Activated CD4-positive, alpha-beta T cell treated with anti-CD3 and anti-CD28 coated beads, Interleukin-2, amount 50 U/mL, for 16 hours (primary cell): ENCODE results near the gene DMD.
"Not testable (repeated sequence)": the region's sequence is repeated elsewhere in the genome, so short reads cannot be mapped to it uniquely, and the experiment has no call there.

Experiments used
- DNase-seq: peaks from one replicate; pipeline ENCODE4 v3.0.0-alpha.2; 2020

The DMD gene

DNA sequence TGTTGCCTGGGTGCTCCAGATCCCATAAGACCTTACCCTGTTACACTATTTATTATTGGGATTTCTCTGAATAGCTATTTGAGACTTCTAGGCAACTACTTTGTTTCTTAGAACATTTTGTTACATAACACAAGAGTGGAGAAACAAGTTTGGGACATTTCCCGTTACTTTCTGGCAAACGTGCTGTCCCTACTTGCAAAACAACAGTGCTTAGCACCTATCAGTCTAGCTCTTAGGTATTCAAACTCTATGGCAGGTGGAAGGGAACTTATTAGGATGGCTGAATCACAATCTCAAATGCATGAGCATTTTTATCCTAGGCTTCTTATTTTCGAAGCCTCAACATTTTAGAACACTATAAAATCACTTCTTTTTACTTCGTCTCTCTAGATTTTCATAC, 613.6 kb downstream of the DMD start:
- no peak for DNase-seq

DNA sequence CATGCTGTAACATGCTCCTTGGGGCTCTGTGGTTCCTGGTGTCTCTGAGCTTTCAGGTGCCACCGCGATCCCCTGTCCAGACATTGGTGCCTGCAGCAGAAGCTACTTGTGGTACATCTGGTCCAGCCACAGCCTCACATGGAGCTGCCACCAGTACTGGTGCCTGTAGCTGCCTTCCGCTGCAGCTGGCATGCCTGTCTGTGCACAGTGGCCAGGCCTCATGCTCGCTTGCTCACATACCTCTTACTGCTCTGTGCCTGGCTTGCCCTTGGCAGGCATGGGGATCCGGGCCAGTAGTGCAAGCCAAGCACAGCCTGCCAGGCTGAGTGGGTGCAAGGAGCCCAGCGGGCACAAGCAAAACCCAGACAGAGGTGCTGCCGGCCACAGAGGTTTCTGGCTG, 618.6 kb downstream of the DMD start:
- DNase-seq, result no peak

DNA sequence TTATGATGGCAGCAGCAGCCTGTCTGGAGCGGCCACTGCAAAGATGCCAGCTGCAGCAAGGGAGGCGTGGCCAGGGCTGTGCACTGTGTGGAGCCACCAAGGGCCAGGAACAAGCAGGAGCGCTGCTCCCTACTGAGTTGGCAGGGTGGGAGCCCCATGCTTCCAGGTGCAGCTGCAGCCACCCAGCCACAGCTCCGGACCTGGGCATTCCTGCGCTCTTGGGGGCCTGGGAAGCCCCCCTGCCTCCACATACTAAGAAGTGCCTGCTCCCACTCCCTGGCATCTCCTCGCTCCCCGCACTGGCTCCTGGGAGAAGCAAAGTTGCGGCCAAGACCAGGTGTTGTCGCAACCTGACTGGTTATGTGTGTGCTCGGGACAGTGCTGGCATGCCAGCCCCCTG, 619.8 kb downstream of the DMD start:
- DNase-seq, result no peak

DNA sequence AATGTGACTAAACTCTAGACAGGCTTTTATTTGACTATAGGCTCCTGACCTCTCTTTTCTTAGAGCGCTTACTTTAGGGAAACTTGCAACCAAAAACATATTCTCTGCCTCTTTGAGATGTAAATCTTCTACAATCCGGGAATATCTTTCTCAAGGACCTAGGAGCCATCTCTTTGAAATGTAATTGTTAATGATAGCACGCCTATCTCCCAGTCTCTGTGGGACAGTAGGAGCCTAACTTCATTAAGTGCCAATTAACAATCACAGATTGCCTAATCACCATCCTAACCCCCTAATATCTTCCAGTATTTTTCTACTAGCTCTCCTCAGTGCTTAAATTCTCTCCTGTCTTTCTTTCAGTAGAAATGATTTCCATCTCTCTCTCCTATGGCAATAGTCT, 628.6 kb downstream of the DMD start:
- no peak for DNase-seq

DNA sequence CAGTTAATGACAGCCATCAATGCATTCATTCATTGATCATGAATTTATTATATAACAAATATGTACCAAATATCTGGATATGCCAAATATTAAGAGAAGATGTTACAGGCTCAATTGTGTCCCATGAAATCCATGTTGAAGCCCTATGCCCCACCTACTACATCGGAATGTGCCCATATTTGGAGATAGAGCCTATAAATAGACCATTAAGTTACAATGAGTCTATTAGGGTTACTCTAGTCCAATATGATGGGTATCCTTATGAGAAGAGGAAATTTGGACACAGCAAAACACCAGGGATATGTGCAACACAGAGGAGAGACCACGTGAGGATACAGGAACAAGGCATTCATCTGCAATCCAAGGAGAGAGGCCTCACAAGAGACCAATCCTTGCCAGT, 634.5 kb downstream of the DMD start:
- DNase-seq, result no peak

- DNase-seq, result no peak
These were observed 638.7 kb downstream of the DMD start for GRCh38 chrX:32572644-32573043.

DNA sequence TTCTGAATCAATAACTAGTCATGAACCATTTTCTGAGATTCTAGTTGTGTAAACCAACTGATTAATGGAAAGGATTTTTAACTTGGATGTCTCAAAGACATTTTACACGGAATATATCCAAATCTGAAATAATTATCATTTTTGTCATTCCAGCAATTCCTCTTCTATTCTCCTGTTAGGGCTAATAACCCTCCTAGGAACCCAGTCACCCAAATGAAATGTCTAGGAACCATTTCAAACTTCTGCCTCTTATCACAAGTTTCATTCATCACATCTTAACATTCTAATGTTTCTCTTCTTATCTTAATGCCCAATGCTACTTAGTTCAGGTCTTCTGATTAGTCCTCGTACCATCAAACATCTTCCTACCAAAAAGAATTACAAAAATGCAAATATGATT, 639.8 kb downstream of the DMD start:
- no peak for DNase-seq

GRCh38 chrX:32562261-32562660, 649.1 kb downstream of the DMD start:
- DNase-seq, result no peak

DNA sequence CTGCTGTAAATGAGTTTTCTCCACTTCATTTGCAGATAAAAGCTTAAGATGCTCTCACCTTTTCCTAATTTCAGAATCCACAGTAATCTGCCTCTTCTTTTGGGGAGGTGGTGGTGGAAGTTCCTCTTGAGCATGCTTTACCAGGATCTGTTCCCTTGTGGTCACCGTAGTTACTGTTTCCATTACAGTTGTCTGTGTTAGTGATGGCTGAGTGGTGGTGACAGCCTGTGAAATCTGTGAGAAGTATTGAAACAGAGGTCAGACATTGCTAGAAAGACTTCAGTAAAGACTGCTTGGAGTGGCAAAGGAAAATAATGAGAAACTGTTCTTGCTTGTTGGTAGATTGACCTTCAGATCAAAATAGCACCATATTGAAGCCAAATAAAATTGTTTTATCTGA, 666.2 kb downstream of the DMD start:
- no peak for DNase-seq

- DNase-seq, result no peak
These were observed 672.8 kb downstream of the DMD start for GRCh38 chrX:32538554-32538953.

DNA sequence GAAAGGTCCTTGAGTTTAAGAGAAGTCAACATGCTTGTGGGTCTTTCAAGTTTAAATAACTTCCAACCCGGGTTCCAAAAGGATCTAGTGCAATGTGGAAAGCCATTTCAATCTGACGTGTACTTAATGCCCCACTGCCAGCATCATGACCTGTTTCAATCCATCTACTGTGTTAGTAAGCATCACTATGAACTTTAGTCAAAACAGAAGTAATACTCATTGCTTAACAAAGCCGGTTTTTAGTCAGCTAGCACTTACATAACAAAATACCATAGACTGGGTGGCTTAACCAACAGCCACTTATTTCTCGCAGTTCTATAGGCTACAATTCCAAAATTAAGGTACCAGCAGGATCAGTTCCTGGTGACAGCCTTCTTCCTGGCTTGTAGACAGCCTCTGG, 677.5 kb downstream of the DMD start:
- DNase-seq, result peak; percentile 57

DNA sequence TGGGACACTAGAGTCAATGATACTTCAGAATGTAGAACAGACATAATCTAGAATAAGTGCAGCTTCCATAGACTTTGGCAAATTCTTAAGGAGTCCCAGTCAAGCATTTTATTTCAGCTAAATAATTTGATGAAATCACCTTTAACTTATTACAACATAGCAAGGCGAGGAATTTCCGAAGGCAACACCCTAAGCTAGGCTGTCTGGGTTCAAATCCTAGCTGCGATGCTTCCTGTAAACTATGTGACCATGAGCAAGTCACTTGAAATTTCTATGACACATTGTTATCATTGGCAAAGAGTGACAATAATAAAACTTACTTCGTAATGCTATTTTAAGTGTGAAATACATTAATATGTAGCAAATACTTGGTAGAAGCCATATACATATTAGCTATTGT, 679.1 kb downstream of the DMD start:
- no peak for DNase-seq

- DNase-seq, result peak; percentile 53
These were observed 680.4 kb downstream of the DMD start for GRCh38 chrX:32530802-32531403.

- not testable (repeated sequence) for DNase-seq
These were observed 682.9 kb downstream of the DMD start for GRCh38 chrX:32528451-32528850.

- DNase-seq, result no peak
These were observed 686.1 kb downstream of the DMD start for GRCh38 chrX:32525234-32525633.

DNA sequence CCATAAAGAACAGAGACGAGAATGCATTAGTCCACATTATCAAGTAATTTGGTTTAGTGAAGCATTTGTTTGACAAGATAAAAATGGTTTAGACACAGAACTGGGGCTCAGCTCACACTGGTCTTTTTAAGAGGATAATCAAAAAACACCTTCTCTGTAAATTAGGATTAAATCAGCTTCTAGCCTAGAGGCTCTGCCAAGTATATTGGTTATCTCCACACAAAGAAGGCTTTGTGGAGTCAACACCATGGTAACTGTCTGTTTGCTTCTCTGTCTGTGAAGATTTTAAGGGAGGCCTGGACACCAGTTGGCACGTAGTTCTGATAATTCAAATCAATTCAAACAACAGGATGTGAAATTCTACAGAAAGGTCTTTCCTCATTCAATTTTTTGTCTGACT, 687.0 kb downstream of the DMD start:
- no peak for DNase-seq

DNA sequence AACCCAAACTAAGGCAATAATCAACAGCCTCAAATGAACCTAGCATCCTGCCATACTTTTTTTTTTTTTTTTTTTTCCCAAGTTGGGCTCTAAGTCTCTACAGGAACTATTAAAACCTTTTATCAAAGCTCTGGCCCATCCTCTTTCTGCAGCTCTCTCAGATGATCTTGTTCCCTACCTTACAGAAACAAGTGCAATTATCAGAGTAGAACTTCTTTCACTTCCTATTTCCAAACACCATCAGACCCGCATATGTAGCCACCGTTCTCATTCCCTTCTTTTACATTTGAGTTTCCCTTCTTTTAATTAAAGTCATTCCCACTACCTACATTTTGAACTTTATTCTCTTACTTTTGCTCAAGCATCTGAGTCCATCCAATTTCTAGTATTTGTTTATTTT, 690.6 kb downstream of the DMD start:
- no peak for DNase-seq

- DNase-seq, result peak; percentile 16
These were observed 696.4 kb downstream of the DMD start for GRCh38 chrX:32514986-32515385.

DNA sequence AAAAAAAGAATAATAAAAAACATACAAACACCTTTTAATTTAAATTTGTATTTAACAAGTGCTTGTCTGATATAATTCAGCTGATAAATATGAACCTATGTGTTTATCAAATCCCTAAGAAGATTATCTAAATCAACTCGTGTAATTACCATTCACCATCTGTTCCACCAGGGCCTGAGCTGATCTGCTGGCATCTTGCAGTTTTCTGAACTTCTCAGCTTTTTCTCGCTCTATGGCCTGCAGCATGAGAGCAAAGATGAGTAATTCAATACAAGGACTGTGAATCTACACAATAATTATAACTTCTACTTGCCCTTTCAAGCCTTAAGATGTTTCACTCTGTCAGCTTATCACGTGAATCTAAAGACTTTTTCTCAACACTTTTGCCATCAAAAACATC, 709.7 kb downstream of the DMD start:
- DNase-seq, result no peak

DNA sequence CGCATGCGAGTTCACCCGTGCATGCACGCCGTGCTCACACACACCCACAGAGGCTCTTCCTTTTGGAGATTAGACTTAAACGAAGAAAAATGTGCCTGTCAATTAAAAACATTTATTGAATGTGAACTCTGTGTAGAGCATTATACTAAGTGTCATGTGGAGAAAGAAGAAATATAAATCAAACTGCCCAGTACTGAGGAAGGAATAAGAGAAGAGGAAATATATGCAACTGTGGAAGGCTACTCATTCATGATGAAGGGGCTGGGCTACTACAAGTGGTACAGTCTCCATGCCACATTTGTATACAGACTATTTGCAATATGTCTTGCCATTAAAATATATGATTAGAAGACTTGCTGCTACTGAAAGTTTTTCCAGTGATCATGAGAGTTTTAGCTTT, 714.7 kb downstream of the DMD start:
- DNase-seq, result no peak

DNA sequence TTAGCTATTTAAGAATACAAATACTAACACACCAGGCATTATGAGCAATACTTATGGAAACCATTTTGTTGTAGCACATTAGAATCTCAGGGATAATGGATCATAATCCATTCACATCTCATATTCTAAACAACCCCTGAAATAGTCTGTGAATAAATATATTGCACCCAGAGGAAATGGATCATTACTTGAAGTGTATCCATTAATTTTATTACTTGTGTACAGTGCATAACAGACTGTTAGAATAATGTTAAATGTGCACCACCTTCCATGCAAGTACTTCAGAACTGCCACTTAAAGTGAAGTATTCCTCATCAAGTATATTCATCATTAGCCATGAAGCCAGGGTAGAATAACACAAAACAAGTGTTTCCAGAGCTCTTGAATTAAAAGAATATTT, 715.5 kb downstream of the DMD start:
- DNase-seq, result no peak

DNA sequence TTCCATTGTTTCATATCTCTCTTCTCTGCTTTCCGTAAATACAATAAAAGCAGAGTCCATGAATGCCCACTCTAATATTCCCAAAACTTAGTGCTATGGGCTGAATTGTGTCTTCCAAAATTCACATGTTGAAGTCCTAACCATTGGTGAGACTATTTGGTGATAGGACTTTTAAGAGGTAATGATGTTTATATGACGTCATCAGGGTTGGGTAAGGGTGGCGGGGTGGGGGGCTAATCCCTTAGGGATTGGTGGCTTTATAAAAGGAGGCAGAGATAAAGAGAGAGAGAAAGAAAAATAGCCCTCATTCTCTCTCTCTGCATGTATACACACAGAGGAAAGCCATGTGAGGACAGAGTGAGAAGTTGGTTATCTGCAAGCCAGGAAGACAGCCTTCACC, 722.2 kb downstream of the DMD start:
- no peak for DNase-seq

DNA sequence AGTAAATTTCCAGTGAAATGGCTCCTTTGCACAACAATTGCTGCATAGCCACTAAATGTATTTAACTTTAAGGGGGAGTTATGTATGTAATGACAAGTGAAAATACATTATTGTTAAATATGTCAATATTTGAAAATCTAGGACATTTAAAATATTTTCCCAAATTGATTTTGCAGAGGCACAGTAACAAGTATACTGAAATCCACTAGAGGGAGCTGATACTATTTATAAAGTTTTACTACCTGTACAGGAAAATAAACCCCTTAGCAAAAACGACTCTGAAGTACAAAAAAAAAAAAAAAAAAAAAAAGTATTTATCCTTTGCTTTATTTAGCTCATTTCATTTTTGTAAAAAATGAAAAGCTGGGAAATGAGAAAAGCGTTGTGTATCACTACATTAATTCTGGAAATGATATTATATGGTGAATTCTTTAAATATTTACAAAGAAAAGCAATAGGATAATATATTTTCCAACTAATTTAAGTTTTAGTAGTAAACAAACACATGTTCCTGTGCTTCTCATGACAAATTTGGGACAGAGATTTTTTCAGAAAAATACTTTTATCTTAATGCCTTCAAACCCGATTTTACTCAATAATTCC, 727.7 kb downstream of the DMD start:
- DNase-seq, result peak; percentile 3

GRCh38 chrX:32480019-32480418, 731.3 kb downstream of the DMD start:
- DNase-seq, result peak; percentile 2

DNA sequence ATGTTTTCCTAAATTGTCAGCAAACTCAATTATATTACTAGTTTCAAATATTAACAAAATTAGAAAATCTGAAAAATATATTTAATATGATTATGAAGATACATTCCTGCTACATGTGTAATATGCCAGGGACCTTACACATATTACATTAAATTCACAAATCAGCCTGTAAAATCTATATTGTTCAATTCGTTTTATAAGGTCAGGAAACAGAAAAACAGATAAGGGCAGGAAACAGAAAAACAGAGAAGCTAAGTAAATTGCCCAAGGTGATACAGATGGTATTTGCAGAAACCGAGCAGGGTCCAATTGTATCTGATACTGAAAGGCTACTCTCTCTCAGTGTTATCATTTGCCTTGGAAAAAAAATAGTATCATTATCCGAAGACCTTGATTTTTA, 739.0 kb downstream of the DMD start:
- DNase-seq, result no peak
